A549 (cell line): ENCODE measurements around the gene SKP1.

Experiments used
- CHD4 ChIP-seq: fragments of 200-600 bp; sonication (generic); IDR thresholded peaks from 2 replicates; pipeline ENCODE4 v1.6.1; 2016; ENCODE audit warnings: antibody characterized with exemption, mild to moderate bottlenecking, borderline replicate concordance
- POLR2A ChIP-seq: IDR thresholded peaks from 2 replicates; pipeline ENCODE4 v1.6.1; 2012; ENCODE audit warnings: mild to moderate bottlenecking, low read length
- TF ChIP-seq, protein P1 (sequence below): fragments of >200 bp; sonication (Bioruptor Twin); formaldehyde crosslinking; IDR thresholded peaks from 3 replicates; pipeline ENCODE4 v1.5.1; 2016
- TF ChIP-seq, protein P2 (sequence below): fragments of 200-600 bp; sonication (generic); IDR thresholded peaks from 2 replicates; pipeline ENCODE4 v1.6.1; 2016; ENCODE audit warnings: antibody characterized with exemption, mild to moderate bottlenecking, moderate library complexity

DNA sequence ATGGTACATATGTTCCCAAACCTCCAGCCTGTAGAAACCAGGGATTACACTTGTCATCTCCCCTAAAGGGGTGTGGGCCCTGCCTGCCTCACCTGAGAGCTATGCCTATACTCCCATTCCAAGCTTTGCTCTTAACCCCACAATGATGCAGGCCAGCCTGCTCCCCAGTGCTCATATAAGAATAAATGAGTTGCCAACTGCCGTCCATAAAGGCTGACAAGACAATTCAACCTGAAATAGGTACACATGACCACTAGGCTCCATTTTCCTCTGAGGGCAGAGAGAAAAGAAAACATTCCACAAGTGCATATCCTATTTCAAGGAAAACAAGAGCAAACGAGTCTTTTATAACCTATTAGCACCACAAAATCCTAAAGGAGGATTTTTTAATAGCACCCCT is 28.4 kb downstream of the SKP1 start:
- TF ChIP-seq CHD4 (no peak), POLR2A (no peak)
- TF ChIP-seq, protein P1, sequence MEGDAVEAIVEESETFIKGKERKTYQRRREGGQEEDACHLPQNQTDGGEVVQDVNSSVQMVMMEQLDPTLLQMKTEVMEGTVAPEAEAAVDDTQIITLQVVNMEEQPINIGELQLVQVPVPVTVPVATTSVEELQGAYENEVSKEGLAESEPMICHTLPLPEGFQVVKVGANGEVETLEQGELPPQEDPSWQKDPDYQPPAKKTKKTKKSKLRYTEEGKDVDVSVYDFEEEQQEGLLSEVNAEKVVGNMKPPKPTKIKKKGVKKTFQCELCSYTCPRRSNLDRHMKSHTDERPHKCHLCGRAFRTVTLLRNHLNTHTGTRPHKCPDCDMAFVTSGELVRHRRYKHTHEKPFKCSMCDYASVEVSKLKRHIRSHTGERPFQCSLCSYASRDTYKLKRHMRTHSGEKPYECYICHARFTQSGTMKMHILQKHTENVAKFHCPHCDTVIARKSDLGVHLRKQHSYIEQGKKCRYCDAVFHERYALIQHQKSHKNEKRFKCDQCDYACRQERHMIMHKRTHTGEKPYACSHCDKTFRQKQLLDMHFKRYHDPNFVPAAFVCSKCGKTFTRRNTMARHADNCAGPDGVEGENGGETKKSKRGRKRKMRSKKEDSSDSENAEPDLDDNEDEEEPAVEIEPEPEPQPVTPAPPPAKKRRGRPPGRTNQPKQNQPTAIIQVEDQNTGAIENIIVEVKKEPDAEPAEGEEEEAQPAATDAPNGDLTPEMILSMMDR = no peak
- TF ChIP-seq, protein P2, sequence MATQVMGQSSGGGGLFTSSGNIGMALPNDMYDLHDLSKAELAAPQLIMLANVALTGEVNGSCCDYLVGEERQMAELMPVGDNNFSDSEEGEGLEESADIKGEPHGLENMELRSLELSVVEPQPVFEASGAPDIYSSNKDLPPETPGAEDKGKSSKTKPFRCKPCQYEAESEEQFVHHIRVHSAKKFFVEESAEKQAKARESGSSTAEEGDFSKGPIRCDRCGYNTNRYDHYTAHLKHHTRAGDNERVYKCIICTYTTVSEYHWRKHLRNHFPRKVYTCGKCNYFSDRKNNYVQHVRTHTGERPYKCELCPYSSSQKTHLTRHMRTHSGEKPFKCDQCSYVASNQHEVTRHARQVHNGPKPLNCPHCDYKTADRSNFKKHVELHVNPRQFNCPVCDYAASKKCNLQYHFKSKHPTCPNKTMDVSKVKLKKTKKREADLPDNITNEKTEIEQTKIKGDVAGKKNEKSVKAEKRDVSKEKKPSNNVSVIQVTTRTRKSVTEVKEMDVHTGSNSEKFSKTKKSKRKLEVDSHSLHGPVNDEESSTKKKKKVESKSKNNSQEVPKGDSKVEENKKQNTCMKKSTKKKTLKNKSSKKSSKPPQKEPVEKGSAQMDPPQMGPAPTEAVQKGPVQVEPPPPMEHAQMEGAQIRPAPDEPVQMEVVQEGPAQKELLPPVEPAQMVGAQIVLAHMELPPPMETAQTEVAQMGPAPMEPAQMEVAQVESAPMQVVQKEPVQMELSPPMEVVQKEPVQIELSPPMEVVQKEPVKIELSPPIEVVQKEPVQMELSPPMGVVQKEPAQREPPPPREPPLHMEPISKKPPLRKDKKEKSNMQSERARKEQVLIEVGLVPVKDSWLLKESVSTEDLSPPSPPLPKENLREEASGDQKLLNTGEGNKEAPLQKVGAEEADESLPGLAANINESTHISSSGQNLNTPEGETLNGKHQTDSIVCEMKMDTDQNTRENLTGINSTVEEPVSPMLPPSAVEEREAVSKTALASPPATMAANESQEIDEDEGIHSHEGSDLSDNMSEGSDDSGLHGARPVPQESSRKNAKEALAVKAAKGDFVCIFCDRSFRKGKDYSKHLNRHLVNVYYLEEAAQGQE = no peak
